ENCODE data around the gene PCDH15.

PCDH15 gene

GRCh38 chr10:54620352-54620751, 180.7 kb downstream of the PCDH15 start:
- no peak for DNase-seq (ENCODE audit: low read depth, low spot score)
- no peaks in the 10 kb centered on the region for H3K27me3 ChIP-seq (ENCODE audit: insufficient read depth, insufficient read length)
- no peak overlapping the region for H3K4me3 ChIP-seq (ENCODE audit: insufficient read length, low read depth)
- no peak overlapping the region for H3K9ac ChIP-seq (ENCODE audit: insufficient read length, low read depth)
- no peaks in the 10 kb centered on the region for H3K36me3 ChIP-seq (ENCODE audit: insufficient read depth, insufficient read length, low read length)
- TF ChIP-seq YY1 (IDR thresholded peaks at IDR 0.05; ENCODE audit: insufficient read depth, insufficient read length): no peak
- no peak for TF ChIP-seq SUZ12 (IDR thresholded peaks at IDR 0.05; ENCODE audit: extremely low read depth, insufficient read depth, insufficient read length)
- no peak for TF ChIP-seq ZNF274 (IDR thresholded peaks at IDR 0.05; ENCODE audit: low read depth, low read length)
- H3K9me3 ChIP-seq (ENCODE audit: insufficient read depth, low read length): no peaks in the 10 kb centered on the region
- H3K4me1 ChIP-seq (ENCODE audit: insufficient read depth, insufficient read length): no peaks in the 10 kb centered on the region

- Histone ChIP-seq H3K4me1 (ENCODE audit: insufficient read depth, insufficient read length) (no peaks in the 10 kb centered on the region), H3K9ac (ENCODE audit: insufficient read length, low read depth) (no peak overlapping the region), H3K4me3 (ENCODE audit: insufficient read length, low read depth) (no peak overlapping the region), H3K9me3 (ENCODE audit: insufficient read depth, low read length) (no peaks in the 10 kb centered on the region), H3K27me3 (ENCODE audit: insufficient read depth, insufficient read length) (no peaks in the 10 kb centered on the region), H3K36me3 (ENCODE audit: insufficient read depth, insufficient read length, low read length) (no peaks in the 10 kb centered on the region)
- TF ChIP-seq SUZ12 (IDR thresholded peaks at IDR 0.05; ENCODE audit: extremely low read depth, insufficient read depth, insufficient read length) (no peak), ZNF274 (IDR thresholded peaks at IDR 0.05; ENCODE audit: low read depth, low read length) (no peak)
- DNase-seq (ENCODE audit: low read depth, low spot score): no peak
Observed at GRCh38 chr10:54614072-54614471, 187.0 kb downstream of the PCDH15 start.

- Histone ChIP-seq H3K27me3 (ENCODE audit: insufficient read depth, insufficient read length) (no peaks in the 10 kb centered on the region), H3K9ac (ENCODE audit: insufficient read length, low read depth) (no peak overlapping the region), H3K4me1 (ENCODE audit: insufficient read depth, insufficient read length) (no peaks in the 10 kb centered on the region), H3K4me3 (ENCODE audit: insufficient read length, low read depth) (no peak overlapping the region), H3K36me3 (ENCODE audit: insufficient read depth, insufficient read length, low read length) (no peaks in the 10 kb centered on the region), H3K9me3 (ENCODE audit: insufficient read depth, low read length) (no peaks in the 10 kb centered on the region)
- DNase-seq (ENCODE audit: low read depth, low spot score): no peak
- TF ChIP-seq ZNF274 (IDR thresholded peaks at IDR 0.05; ENCODE audit: low read depth, low read length) (no peak), YY1 (IDR thresholded peaks at IDR 0.05; ENCODE audit: insufficient read depth, insufficient read length) (no peak), SUZ12 (IDR thresholded peaks at IDR 0.05; ENCODE audit: extremely low read depth, insufficient read depth, insufficient read length) (no peak)
Observed at GRCh38 chr10:54613162-54613561, 187.9 kb downstream of the PCDH15 start.

GRCh38 chr10:54609423-54609822, 191.6 kb downstream of the PCDH15 start:
- H3K9ac ChIP-seq (ENCODE audit: insufficient read length, low read depth): no peak overlapping the region
- H3K36me3 ChIP-seq (ENCODE audit: insufficient read depth, insufficient read length, low read length): no peaks in the 10 kb centered on the region
- no peaks in the 10 kb centered on the region for H3K4me1 ChIP-seq (ENCODE audit: insufficient read depth, insufficient read length)
- H3K9me3 ChIP-seq (ENCODE audit: insufficient read depth, low read length): no peaks in the 10 kb centered on the region
- DNase-seq (ENCODE audit: low read depth, low spot score): no peak
- H3K27me3 ChIP-seq (ENCODE audit: insufficient read depth, insufficient read length): no peaks in the 10 kb centered on the region
- no peak for TF ChIP-seq SUZ12 (IDR thresholded peaks at IDR 0.05; ENCODE audit: extremely low read depth, insufficient read depth, insufficient read length)
- TF ChIP-seq ZNF274 (IDR thresholded peaks at IDR 0.05; ENCODE audit: low read depth, low read length): no peak
- no peak for TF ChIP-seq YY1 (IDR thresholded peaks at IDR 0.05; ENCODE audit: insufficient read depth, insufficient read length)
- no peak overlapping the region for H3K4me3 ChIP-seq (ENCODE audit: insufficient read length, low read depth)

GRCh38 chr10:54607983-54608382, 193.0 kb downstream of the PCDH15 start:
- TF ChIP-seq ZNF274 (IDR thresholded peaks at IDR 0.05; ENCODE audit: low read depth, low read length) (no peak), YY1 (IDR thresholded peaks at IDR 0.05; ENCODE audit: insufficient read depth, insufficient read length) (no peak), SUZ12 (IDR thresholded peaks at IDR 0.05; ENCODE audit: extremely low read depth, insufficient read depth, insufficient read length) (no peak)
- H3K27me3 ChIP-seq (ENCODE audit: insufficient read depth, insufficient read length): no peaks in the 10 kb centered on the region

GRCh38 chr10:54594289-54594688, 206.7 kb downstream of the PCDH15 start:
- Histone ChIP-seq H3K9ac (ENCODE audit: insufficient read length, low read depth) (no peak overlapping the region), H3K4me1 (ENCODE audit: insufficient read depth, insufficient read length) (no peaks in the 10 kb centered on the region), H3K36me3 (ENCODE audit: insufficient read depth, insufficient read length, low read length) (no peaks in the 10 kb centered on the region), H3K4me3 (ENCODE audit: insufficient read length, low read depth) (no peak overlapping the region), H3K27me3 (ENCODE audit: insufficient read depth, insufficient read length) (no peaks in the 10 kb centered on the region), H3K9me3 (ENCODE audit: insufficient read depth, low read length) (no peaks in the 10 kb centered on the region)
- TF ChIP-seq YY1 (IDR thresholded peaks at IDR 0.05; ENCODE audit: insufficient read depth, insufficient read length) (no peak), SUZ12 (IDR thresholded peaks at IDR 0.05; ENCODE audit: extremely low read depth, insufficient read depth, insufficient read length) (no peak), ZNF274 (IDR thresholded peaks at IDR 0.05; ENCODE audit: low read depth, low read length) (no peak)
- DNase-seq (ENCODE audit: low read depth, low spot score): no peak

More at GRCh38 chr10:54607983-54608382, 193.0 kb downstream of the PCDH15 start:
- Histone ChIP-seq H3K36me3 (ENCODE audit: insufficient read depth, insufficient read length, low read length) (no peaks in the 10 kb centered on the region), H3K9ac (ENCODE audit: insufficient read length, low read depth) (no peak overlapping the region), H3K4me3 (ENCODE audit: insufficient read length, low read depth) (no peak overlapping the region), H3K9me3 (ENCODE audit: insufficient read depth, low read length) (no peaks in the 10 kb centered on the region), H3K4me1 (ENCODE audit: insufficient read depth, insufficient read length) (no peaks in the 10 kb centered on the region)
- no peak for DNase-seq (ENCODE audit: low read depth, low spot score)

GRCh38 chr10:54587971-54588370, 213.1 kb downstream of the PCDH15 start:
- H3K27me3 ChIP-seq (ENCODE audit: insufficient read depth, insufficient read length): no peaks in the 10 kb centered on the region
- H3K4me1 ChIP-seq (ENCODE audit: insufficient read depth, insufficient read length): no peaks in the 10 kb centered on the region
- TF ChIP-seq YY1 (IDR thresholded peaks at IDR 0.05; ENCODE audit: insufficient read depth, insufficient read length) (no peak), SUZ12 (IDR thresholded peaks at IDR 0.05; ENCODE audit: extremely low read depth, insufficient read depth, insufficient read length) (no peak)
- H3K9me3 ChIP-seq (ENCODE audit: insufficient read depth, low read length): no peaks in the 10 kb centered on the region
- H3K9ac ChIP-seq (ENCODE audit: insufficient read length, low read depth): no peak overlapping the region
- no peaks in the 10 kb centered on the region for H3K36me3 ChIP-seq (ENCODE audit: insufficient read depth, insufficient read length, low read length)
- no peak for DNase-seq (ENCODE audit: low read depth, low spot score)
- H3K4me3 ChIP-seq (ENCODE audit: insufficient read length, low read depth): no peak overlapping the region

- no peaks in the 10 kb centered on the region for H3K9me3 ChIP-seq (ENCODE audit: insufficient read depth, low read length)
- H3K36me3 ChIP-seq (ENCODE audit: insufficient read depth, insufficient read length, low read length): no peaks in the 10 kb centered on the region
- no peak for TF ChIP-seq SUZ12 (IDR thresholded peaks at IDR 0.05; ENCODE audit: extremely low read depth, insufficient read depth, insufficient read length)
- TF ChIP-seq ZNF274 (IDR thresholded peaks at IDR 0.05; ENCODE audit: low read depth, low read length): no peak
- TF ChIP-seq YY1 (IDR thresholded peaks at IDR 0.05; ENCODE audit: insufficient read depth, insufficient read length): no peak
- H3K4me1 ChIP-seq (ENCODE audit: insufficient read depth, insufficient read length): no peaks in the 10 kb centered on the region
- no peaks in the 10 kb centered on the region for H3K27me3 ChIP-seq (ENCODE audit: insufficient read depth, insufficient read length)
- no peak overlapping the region for H3K4me3 ChIP-seq (ENCODE audit: insufficient read length, low read depth)
- no peak overlapping the region for H3K9ac ChIP-seq (ENCODE audit: insufficient read length, low read depth)
- no peak for DNase-seq (ENCODE audit: low read depth, low spot score)
Observed at GRCh38 chr10:54585572-54585971, 215.5 kb downstream of the PCDH15 start.

All from NT2/D1 (cell line).